ENCODE measurements around the gene SPOP.
"Not testable (repeated sequence)": the region's sequence is repeated elsewhere in the genome, so short reads cannot be mapped to it uniquely, and the experiment has no call there.

Gene SPOP

GRCh38 chr17:49646391-49647255 lies 31.3 kb downstream of the SPOP start:
- ATAC-seq (ENCODE audit: low read depth) (peak; percentile 94), DNase-seq (ENCODE audit: low spot score) (peak; percentile 78)
- Histone ChIP-seq H3K9me3 (ENCODE audit: severe bottlenecking) (no peaks in the 10 kb centered on the region), H3K27ac (ENCODE audit: poor library complexity, severe bottlenecking) (peak overlapping the region; percentile 100), H3K27me3 (ENCODE audit: insufficient read depth, poor library complexity, severe bottlenecking) (no peaks in the 10 kb centered on the region), H3K4me3 (ENCODE audit: severe bottlenecking) (peak overlapping the region; percentile 18), H3K4me1 (ENCODE audit: insufficient read depth, poor library complexity, severe bottlenecking) (peaks cover 35% of the 10 kb centered on the region), H3K36me3 (ENCODE audit: low read depth) (no peaks in the 10 kb centered on the region)
- TF ChIP-seq CTCF (IDR thresholded peaks at IDR 0.05; ENCODE audit: poor library complexity, severe bottlenecking), result no peak

- Histone ChIP-seq H3K27ac (ENCODE audit: poor library complexity, severe bottlenecking) (peak overlapping the region; percentile 100), H3K4me1 (ENCODE audit: insufficient read depth, poor library complexity, severe bottlenecking) (peaks cover 35% of the 10 kb centered on the region), H3K4me3 (ENCODE audit: severe bottlenecking) (peak overlapping the region; percentile 18)
- not testable (repeated sequence) for DNase-seq (ENCODE audit: low spot score); ATAC-seq (ENCODE audit: low read depth); H3K9me3 ChIP-seq (ENCODE audit: severe bottlenecking); H3K36me3 ChIP-seq (ENCODE audit: low read depth); H3K27me3 ChIP-seq (ENCODE audit: insufficient read depth, poor library complexity, severe bottlenecking)
Measured at GRCh38 chr17:49646056-49646390, 31.9 kb downstream of the SPOP start.

- TF ChIP-seq CTCF (IDR thresholded peaks at IDR 0.05; ENCODE audit: poor library complexity, severe bottlenecking), result no peak
- Histone ChIP-seq H3K4me3 (ENCODE audit: severe bottlenecking) (no peak overlapping the region), H3K9me3 (ENCODE audit: severe bottlenecking) (no peaks in the 10 kb centered on the region), H3K4me1 (ENCODE audit: insufficient read depth, poor library complexity, severe bottlenecking) (peaks cover 35% of the 10 kb centered on the region), H3K27ac (ENCODE audit: poor library complexity, severe bottlenecking) (peak overlapping the region; percentile 100), H3K36me3 (ENCODE audit: low read depth) (no peaks in the 10 kb centered on the region), H3K27me3 (ENCODE audit: insufficient read depth, poor library complexity, severe bottlenecking) (no peaks in the 10 kb centered on the region)
- ATAC-seq (ENCODE audit: low read depth), result no peak
- no peak for DNase-seq (ENCODE audit: low spot score)
Measured at GRCh38 chr17:49645654-49646053, 32.2 kb downstream of the SPOP start.

GRCh38 chr17:49640556-49640955 lies 37.3 kb downstream of the SPOP start:
- Histone ChIP-seq H3K4me3 (ENCODE audit: severe bottlenecking) (no peak overlapping the region), H3K9me3 (ENCODE audit: severe bottlenecking) (no peaks in the 10 kb centered on the region), H3K4me1 (ENCODE audit: insufficient read depth, poor library complexity, severe bottlenecking) (peaks cover 20% of the 10 kb centered on the region), H3K36me3 (ENCODE audit: low read depth) (peaks cover 19% of the 10 kb centered on the region), H3K27ac (ENCODE audit: poor library complexity, severe bottlenecking) (no peak overlapping the region), H3K27me3 (ENCODE audit: insufficient read depth, poor library complexity, severe bottlenecking) (no peaks in the 10 kb centered on the region)
- no peak for DNase-seq (ENCODE audit: low spot score)
- TF ChIP-seq CTCF (IDR thresholded peaks at IDR 0.05; ENCODE audit: poor library complexity, severe bottlenecking), result no peak
- ATAC-seq (ENCODE audit: low read depth), result no peak

GRCh38 chr17:49638818-49639217 lies 39.1 kb downstream of the SPOP start:
- Histone ChIP-seq H3K4me1 (ENCODE audit: insufficient read depth, poor library complexity, severe bottlenecking) (peaks cover 4% of the 10 kb centered on the region), H3K4me3 (ENCODE audit: severe bottlenecking) (no peak overlapping the region), H3K27me3 (ENCODE audit: insufficient read depth, poor library complexity, severe bottlenecking) (no peaks in the 10 kb centered on the region), H3K27ac (ENCODE audit: poor library complexity, severe bottlenecking) (no peak overlapping the region), H3K36me3 (ENCODE audit: low read depth) (peaks cover 19% of the 10 kb centered on the region), H3K9me3 (ENCODE audit: severe bottlenecking) (no peaks in the 10 kb centered on the region)
- no peak for TF ChIP-seq CTCF (IDR thresholded peaks at IDR 0.05; ENCODE audit: poor library complexity, severe bottlenecking)
- DNase-seq (ENCODE audit: low spot score), result no peak
- ATAC-seq (ENCODE audit: low read depth), result no peak

Data from RWPE2 (cell line).